Suppressor macrophage treated with lipopolysaccharide for 4 hours (primary cell): ENCODE results near the gene S100A2.
"Not testable (repeated sequence)": the region's sequence is repeated elsewhere in the genome, so short reads cannot be mapped to it uniquely, and the experiment has no call there.

Experiments used
- DNase-seq: peaks from one replicate; pipeline ENCODE4 v3.0.0-alpha.2; 2020

Gene S100A2

GRCh38 chr1:153562021-153562420 is 3.6 kb downstream of the S100A2 start:
- DNase-seq, result not testable (repeated sequence)

DNA sequence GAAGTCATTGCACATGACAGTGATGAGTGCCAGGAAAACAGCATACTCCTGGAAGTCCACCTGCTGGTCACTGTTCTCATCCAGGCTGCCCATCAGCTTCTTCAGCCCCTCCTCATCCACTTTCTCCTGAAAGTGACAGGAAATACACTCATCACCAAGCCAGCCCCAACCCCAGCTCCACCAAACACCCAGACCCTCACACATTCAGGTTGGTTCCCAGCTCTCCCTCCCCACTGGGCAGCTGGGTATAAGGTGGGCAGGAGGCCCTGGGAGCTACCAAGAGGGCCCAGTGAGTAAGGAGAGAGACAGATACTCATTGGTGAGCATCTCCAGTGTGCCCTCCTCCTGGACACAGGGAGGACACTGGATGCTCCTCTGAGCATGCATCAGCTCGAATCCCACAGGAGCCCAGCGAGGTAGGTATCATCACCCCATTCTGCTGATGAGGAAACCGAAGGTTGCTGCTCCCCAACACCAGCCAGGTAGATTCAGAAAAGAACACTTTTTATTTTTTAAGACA is 4.1 kb downstream of the S100A2 start:
- no peak for DNase-seq

DNA sequence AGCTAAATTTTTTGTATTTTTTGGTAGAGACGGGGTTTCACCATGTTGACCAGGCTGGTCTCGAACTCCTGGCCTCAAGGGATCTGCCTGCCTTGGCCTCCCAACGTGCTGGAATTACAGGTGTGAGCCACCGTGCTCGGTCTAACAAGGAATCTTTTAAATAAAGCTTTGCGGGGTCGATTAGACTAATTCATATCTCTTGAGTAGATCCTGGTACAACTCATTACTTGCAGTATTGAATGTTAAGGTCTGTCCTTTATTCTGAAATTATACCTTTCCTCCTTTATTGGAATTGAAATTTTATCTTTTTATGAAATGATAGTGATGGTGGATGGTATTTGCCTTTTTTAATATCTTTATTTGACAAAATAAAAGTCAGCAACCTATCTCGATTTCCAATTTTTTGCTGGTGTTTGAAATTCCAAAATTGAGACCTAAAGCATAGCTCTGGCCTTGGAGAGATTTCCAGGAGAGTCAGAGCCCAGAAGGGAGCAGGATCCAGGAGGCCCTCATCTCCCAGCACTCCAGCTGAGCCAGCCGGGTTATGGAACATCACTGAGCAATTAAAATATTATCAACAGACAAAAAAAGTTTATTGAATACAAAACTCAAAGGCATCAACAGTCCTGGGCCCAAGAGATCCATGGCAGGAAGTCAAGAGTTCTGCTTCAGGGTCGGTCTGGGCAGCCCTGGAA is 4.7 kb downstream of the S100A2 start:
- DNase-seq, result no peak

DNA sequence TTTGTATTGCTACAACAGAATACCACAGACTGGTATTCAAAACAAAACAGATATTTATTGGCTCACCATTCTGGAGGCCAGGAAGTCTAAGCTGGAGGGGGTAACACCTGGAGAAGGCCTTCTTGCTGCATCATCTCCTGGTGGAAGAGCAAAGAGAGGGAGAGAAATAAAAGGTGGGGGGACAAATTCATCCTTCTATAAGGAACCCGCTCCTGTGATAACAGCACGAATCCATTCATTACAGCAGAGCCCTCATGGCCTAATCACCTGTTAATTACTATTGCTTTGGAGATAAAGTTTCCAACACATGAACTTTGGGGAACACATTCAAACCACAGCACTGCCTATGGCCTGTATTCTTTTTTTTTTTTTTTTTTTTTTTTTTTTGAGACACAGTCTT is 5.4 kb downstream of the S100A2 start:
- no peak for DNase-seq

DNA sequence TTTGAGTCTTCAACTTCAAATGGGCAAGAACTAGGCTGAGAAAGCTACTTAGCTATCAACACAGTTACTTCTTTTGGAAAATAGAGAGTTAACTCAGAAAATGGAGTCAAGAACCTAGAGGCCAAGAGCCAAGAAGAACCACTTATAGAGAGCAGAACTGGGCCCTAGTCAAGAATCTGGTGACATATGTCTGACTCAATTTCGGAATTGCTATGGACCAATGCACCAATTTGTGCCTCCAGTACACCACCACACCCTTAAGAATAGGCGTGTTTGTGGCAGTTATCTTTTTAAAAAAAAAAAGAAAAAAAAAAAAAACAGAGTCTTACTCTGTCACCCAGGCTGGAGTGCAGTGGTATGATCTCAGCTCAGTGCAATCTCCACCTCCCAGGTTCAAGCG is 7.8 kb downstream of the S100A2 start:
- no peak for DNase-seq

DNA sequence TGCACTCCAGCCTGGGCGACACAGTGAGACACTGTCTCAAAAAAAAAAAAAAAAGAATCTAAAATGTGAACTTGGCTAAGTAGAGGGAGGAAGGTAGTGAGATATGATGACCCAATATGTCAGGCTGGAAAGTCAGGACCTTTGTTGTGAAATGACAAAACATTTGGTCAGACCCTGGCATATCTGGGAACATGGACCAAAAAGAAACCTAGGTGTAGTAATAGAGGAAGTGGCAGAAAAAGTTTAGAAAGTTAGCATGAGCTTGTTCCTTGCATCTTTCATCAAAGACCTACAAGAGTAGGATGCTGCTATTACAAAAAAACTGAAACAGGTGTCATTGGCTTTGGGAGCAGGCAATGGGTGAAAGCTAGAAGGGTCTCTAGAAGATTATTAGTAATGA is 9.3 kb downstream of the S100A2 start:
- DNase-seq, result no peak

GRCh38 chr1:153553830-153554541 is 11.7 kb downstream of the S100A2 start:
- DNase-seq, result no peak

GRCh38 chr1:153553096-153553495 is 12.5 kb downstream of the S100A2 start:
- DNase-seq, result no peak

GRCh38 chr1:153552335-153552734 is 13.3 kb downstream of the S100A2 start:
- DNase-seq, result no peak

GRCh38 chr1:153550827-153551500 is 14.7 kb downstream of the S100A2 start:
- DNase-seq, result peak; percentile 81

DNA sequence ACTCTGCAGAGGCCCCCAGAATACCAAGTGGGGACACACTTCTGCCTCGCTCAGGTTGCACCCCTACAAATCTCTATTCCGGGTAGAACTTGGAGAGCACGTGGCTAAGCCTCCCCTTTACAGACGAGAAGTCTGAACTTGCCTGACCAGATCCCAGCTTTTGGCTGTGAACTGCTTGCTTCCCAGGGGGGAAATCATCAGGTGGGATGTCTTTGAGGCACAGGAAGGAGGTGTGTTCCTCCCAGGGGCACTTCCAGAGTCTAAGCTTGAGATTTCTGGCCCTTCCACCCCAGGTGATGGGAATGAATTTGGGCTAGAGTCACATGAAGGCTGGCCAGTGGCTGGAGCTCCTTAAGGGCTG is 15.3 kb downstream of the S100A2 start:
- no peak for DNase-seq

DNA sequence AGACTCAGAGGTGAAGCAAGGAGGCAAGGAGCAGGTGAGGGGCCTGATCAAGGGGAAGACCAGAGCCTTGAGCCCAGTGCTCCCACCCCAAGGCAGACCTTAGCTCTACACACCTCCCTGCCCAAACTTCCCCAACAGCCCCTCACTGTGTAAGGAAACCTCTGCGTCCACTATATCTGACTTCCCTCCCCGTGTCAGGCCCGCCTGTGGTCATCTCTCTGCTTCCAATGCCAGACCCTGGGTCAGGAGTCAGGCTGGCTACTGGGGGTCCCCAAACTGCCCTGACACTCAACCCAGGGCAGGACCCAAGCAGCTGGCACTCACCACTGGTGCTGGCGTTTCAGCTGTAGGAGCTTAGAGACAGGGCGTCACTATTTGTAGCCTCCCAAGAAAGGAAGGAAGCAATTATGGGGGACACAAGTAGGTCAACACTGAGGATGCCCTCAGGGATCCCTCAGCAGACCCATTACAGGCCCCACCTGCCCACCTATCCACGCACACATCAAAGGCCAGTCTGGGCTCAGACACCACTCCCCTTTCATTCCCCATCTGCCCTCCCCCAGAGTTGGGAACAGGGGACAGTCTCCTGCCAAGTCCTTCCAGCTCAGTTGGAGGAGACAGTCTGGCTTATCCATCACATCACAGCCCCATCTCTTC is 15.8 kb downstream of the S100A2 start:
- DNase-seq, result no peak

DNA sequence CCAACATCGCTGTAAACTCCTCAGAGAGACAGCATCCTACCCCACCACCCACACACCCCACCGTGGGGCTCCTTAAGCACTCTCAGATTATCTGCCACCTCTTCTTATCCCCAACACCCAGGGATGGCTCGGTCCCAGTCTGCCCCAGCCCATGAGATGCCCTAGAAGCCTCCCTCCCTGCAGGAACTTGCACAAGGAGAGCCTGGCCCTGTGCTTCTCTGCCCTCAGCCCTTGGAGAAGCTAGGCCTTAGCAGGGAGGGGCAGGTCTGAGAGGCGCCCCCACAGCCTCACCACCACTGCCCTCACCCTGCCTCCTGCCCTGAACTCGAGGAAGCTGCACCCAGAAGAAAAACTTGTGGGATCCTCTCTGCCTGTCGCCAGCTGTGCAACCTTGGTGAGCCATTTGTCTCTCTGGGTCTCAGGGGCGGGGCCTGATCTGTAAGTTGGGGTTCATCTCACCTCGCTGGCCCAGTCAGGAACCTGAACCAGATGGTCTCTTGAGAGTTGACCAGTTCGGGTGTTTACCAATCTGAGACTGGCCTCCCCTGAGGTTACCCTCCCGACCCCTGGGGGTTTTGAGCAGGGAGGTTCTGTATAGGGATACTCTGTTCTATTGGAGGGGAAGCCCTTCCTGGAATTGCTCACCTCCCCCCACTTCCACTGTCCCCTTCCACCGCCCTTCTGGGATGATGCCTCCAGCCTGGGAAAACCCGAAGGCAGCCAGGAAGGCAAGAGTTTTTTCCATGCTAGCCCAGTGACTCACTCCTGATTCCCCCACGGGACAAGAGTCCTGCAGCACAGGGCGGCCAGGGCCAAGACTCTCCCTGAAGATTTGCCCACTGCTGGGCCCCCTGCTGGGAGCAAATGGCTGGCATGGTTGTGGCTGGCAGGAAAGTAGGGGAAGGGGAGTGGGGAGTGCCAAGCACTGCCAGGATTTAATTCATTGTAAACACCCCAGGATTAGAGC is 16.6 kb downstream of the S100A2 start, which contains the start of gene S100A3:
Gene S100A3 (minus strand): TSS at position 537 of the 967 bp plus-strand sequence. CDS start 773 bp downstream, outside the sequence.
- peak; percentile 59 for DNase-seq

GRCh38 chr1:153547560-153548551 is 17.8 kb downstream of the S100A2 start:
- no peak for DNase-seq

- DNase-seq, result no peak
Observed at GRCh38 chr1:153546796-153547559, 18.7 kb downstream of the S100A2 start.

- DNase-seq, result no peak
Observed at GRCh38 chr1:153546371-153546770, 19.3 kb downstream of the S100A2 start.

DNA sequence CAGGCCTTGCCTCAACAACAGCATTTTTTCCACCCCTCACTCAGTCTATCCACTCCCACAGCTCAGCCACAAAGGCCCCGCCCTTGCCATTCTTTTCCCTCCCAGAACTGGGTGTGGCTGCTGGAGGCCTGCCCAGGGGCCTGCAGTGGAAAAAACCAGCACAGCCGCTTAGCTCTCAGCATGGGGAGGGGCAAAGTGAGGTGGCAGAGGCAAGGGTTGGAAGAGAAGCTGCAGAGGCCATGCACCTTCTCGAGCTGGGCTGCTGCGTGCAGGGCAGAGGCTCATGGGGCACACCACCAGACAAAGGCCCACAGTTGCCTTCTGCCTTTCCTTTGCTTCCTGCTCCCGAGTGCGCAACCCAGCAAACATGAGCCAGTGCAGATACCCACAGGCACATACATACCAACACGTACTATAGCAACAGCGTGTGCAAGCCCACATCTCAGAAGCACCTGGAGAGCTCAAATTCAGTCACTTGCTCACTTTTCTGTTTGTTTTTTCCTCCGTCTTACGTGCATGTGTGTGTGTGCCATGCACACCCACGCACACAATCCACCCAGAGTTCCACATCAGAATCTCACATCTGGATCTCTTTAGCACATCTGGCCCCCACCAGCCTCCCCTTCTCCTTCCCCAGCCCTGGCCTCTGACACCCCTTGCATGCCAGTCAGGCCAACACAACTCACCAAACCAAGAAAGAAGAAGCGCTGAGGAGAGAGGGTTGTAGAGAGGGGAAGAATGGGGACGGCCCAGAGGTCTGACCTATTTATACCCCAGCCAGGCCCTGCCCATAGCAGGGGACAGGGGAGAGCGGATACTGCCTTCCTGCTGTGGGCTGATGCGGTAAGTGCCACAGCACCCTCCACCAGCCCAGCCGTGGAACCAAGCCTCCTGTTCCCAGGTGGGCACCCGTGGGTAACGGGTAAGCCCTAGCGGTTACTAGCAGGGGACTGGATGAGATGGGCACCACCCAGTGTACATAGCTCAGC is 20.3 kb downstream of the S100A2 start, which contains the start of gene S100A4:
Gene S100A4 (minus strand): TSS at position 740 of the 989 bp plus-strand sequence. CDS start 1,012 bp downstream, outside the sequence.
- peak; percentile 83 for DNase-seq

DNA sequence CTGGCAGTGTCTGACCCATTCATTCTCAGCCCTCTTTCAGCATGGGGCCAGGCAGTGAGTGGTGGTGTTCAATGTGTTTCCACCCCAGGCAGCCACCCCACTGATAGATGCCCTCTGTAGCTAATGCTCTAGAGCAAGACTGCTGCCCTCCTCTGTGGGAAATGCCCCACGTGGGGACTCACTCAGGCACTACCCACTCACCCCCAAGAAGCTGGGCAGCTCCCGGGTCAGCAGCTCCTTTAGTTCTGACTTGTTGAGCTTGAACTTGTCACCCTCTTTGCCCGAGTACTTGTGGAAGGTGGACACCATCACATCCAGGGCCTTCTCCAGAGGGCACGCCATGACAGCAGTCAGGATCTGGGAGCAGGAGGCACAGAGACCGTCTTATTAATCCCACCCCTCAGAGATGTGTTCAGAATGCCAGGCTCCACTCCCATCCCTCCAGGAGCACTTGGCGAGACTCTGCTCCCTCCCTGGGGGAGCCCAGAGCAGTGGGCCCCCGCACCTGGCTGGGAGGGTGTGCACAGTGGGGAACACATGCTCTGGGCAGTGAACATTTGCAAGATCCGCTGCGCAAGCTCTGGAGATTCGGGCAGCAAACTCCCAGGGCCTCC is 21.1 kb downstream of the S100A2 start:
- DNase-seq, result no peak
